HCT116 (cell line): Measurements from ENCODE around the gene ZCCHC17. TPM values are rescaled to one million over a fixed set of nuclear protein-coding genes. Genes with fewer than 3 reads are reported as not detected.

Experiments
- ATAC-seq: fragments of 200-7000 bp; cut with Tn5 transposase; 2 replicates; pipeline ENCODE4 v1.9.1; 2020; ENCODE audit warnings: mild to moderate bottlenecking, moderate library complexity
- BruUV-seq: library from RNA; stranded (reverse); fragments of 400-500 nt; replicated peaks from 2 replicates; lab custom pipeline; 2021; lab: Mats Ljungman, UMichigan
- CTCF ChIA-PET: fragments of 300-600 bp; sonication (Branson Sonifier 250); formaldehyde crosslinking; loops from one replicate; lab custom pipeline; 2021; ENCODE audit warnings: antibody characterized with exemption; lab: Charles Lee
- POLR2A ChIA-PET: fragments of 300-600, 350-600 bp; sonication (Branson Sonifier 250); formaldehyde crosslinking; loops from one replicate; lab custom pipeline; 2021; ENCODE audit warnings: antibody characterized with exemption; lab: Charles Lee
- RAD21 ChIA-PET, 2 experiments: fragments of 300-600 bp; sonication (Branson Sonifier 250); formaldehyde crosslinking; loops; one replicate each; lab custom pipeline; 2023; ENCODE audit warnings: low total read pairs in 2 of 2; ENCODE audit not compliant: uncharacterized antibody in 2 of 2, unreplicated experiment in 2 of 2, low non-redundant PET in 1 of 2; lab: Charles Lee
- DNase-seq: peaks from one replicate; pipeline ENCODE4 v3.0.0-alpha.2; 2010; ENCODE audit warnings: low read depth, low spot score
- H2AFZ ChIP-seq: fragments of 200-600 bp; shearing (Covaris generic), sonication (generic); 2 replicates; pipeline ENCODE4 v1.6.1; 2017; ENCODE audit warnings: low read depth, mixed run types, mixed read lengths, antibody characterized with exemption, low read length; ENCODE audit not compliant: poor library complexity, severe bottlenecking
- H3K27ac ChIP-seq: 2 replicates; pipeline ENCODE4 v1.5.1; 2012; ENCODE audit warnings: low read depth, low read length
- H3K27me3 ChIP-seq: fragments of 200-600 bp; sonication (generic); 2 replicates; pipeline ENCODE4 v1.6.1; 2016; ENCODE audit warnings: mixed run types, low read length, mixed read lengths; ENCODE audit not compliant: insufficient read depth
- H3K36me3 ChIP-seq, 2 experiments: fragments of 200-500 bp in 1 of 2; fragments of 200-600 bp in 1 of 2; sonication (Bioruptor generic) in 1 of 2; sonication (generic) in 1 of 2; 2 replicates each; pipeline versions ENCODE4 v1.5.1 to v1.6.1; 2014 to 2016; ENCODE audit warnings: low read length in 2 of 2, inconsistent platforms in 1 of 2, mixed read lengths in 1 of 2, mixed run types in 1 of 2; ENCODE audit not compliant: insufficient read depth in 2 of 2, control insufficient read depth in 1 of 2
- H3K4me1 ChIP-seq, 2 experiments: fragments of 200-600 bp in 1 of 2; sonication (generic) in 1 of 2; 2 replicates each; pipeline versions ENCODE4 v1.5.1 to v1.6.1; 2012 to 2017; ENCODE audit warnings: low read length in 2 of 2, inconsistent platforms in 1 of 2, mild to moderate bottlenecking in 1 of 2, mixed read lengths in 1 of 2, mixed run types in 1 of 2, moderate library complexity in 1 of 2; ENCODE audit not compliant: insufficient read depth in 2 of 2, control insufficient read depth in 1 of 2
- H3K4me2 ChIP-seq: fragments of 200-600 bp; sonication (generic); 2 replicates; pipeline ENCODE4 v1.6.1; 2017; ENCODE audit warnings: mixed run types, low read length, mixed read lengths
- H3K4me3 ChIP-seq, 2 experiments: fragments of 200-600 bp in 1 of 2; sonication (generic) in 1 of 2; replicated peaks in 1 of 2; 2 replicates each; pipeline ENCODE4 v1.5.1; 2011 to 2016; ENCODE audit warnings: low read length in 2 of 2, control low read depth in 1 of 2, low read depth in 1 of 2, mild to moderate bottlenecking in 1 of 2, mixed read lengths in 1 of 2, mixed run types in 1 of 2
- H3K79me2 ChIP-seq: fragments of 200-600 bp; sonication (generic); 2 replicates; pipeline ENCODE4 v1.6.1; 2017; ENCODE audit warnings: mild to moderate bottlenecking, mixed run types, low read length, moderate library complexity, mixed read lengths; ENCODE audit not compliant: insufficient read depth
- H3K9ac ChIP-seq: fragments of 200-600 bp; sonication (generic); 2 replicates; pipeline ENCODE4 v1.6.1; 2016; ENCODE audit warnings: low read length, mixed read lengths
- H3K9me2 ChIP-seq: fragments of 200-600 bp; sonication (generic), shearing (Covaris generic); 2 replicates; pipeline ENCODE4 v1.6.1; 2017; ENCODE audit warnings: mixed run types, mild to moderate bottlenecking, moderate library complexity; ENCODE audit not compliant: insufficient read depth
- H3K9me3 ChIP-seq, 2 experiments: fragments of 200-500 bp in 1 of 2; fragments of 200-600 bp in 1 of 2; sonication (Bioruptor generic) in 1 of 2; sonication (generic) in 1 of 2; 2 replicates each; pipeline ENCODE4 v1.6.1; 2014 to 2017; ENCODE audit warnings: low read length in 2 of 2, mixed read lengths in 2 of 2, inconsistent platforms in 1 of 2, low read depth in 1 of 2, mild to moderate bottlenecking in 1 of 2, mixed run types in 1 of 2, moderate library complexity in 1 of 2; ENCODE audit not compliant: control insufficient read depth in 1 of 2, insufficient read depth in 1 of 2
- H4K20me1 ChIP-seq: fragments of 200-600 bp; sonication (generic), shearing (Covaris generic); 2 replicates; pipeline ENCODE4 v1.6.1; 2017; ENCODE audit warnings: mixed run types, mild to moderate bottlenecking, moderate library complexity; ENCODE audit not compliant: insufficient read depth
- ATF3 ChIP-seq: IDR thresholded peaks from 2 replicates; pipeline ENCODE4 v1.6.1; 2012
- CTCF ChIP-seq, 3 experiments: fragments of 200-600 bp in 1 of 3; sonication (generic) in 1 of 3; IDR thresholded peaks in 2 of 3; conservative IDR thresholded peaks in 1 of 3; 2 replicates each; pipeline ENCODE4 v1.5.1; 2012 to 2017; ENCODE audit warnings: low read depth in 2 of 3, low read length in 2 of 3, antibody characterized with exemption in 1 of 3, borderline replicate concordance in 1 of 3, control low read depth in 1 of 3, mild to moderate bottlenecking in 1 of 3, mixed read lengths in 1 of 3, mixed run types in 1 of 3, moderate library complexity in 1 of 3; ENCODE audit not compliant: insufficient read depth in 1 of 3
- MAX ChIP-seq: IDR thresholded peaks from 2 replicates; pipeline ENCODE4 v1.6.1; 2012
- REST ChIP-seq: IDR thresholded peaks from 2 replicates; pipeline ENCODE4 v1.6.1; 2012; ENCODE audit warnings: low read depth
- SP1 ChIP-seq: IDR thresholded peaks from 2 replicates; pipeline ENCODE4 v1.6.1; 2012; ENCODE audit warnings: low read depth
- TCF7L2 ChIP-seq: IDR thresholded peaks from 2 replicates; pipeline ENCODE4 v1.7.0; 2011; ENCODE audit warnings: borderline replicate concordance, inconsistent platforms; ENCODE audit not compliant: insufficient read depth, insufficient read length; ENCODE audit errors: extremely low read depth
- ZBTB33 ChIP-seq: IDR thresholded peaks from 2 replicates; pipeline ENCODE4 v1.6.1; 2011; ENCODE audit warnings: mild to moderate bottlenecking, low read length, moderate library complexity; ENCODE audit not compliant: insufficient replicate concordance; ENCODE audit errors: extremely low read depth
- intact Hi-C: fragments of 100-400 bp; cut with micrococcal nuclease; formaldehyde crosslinking; loops from 2 replicates; pipeline ENCODE4 v1.10.0; 2022
- total RNA-seq: library from RNA; stranded (reverse); gene quantifications from one replicate; pipeline ENCODE4 v1.2.1, GENCODE V29; 2021; ENCODE audit not compliant: unreplicated experiment

ZCCHC17 gene
- total RNA-seq, 1 experiment from 2014 or later: 27.8 TPM

GRCh38 chr1:31399976-31400375 is 103.1 kb downstream of the ZCCHC17 start:
- no peaks in the 10 kb centered on the region for H3K9me3 ChIP-seq
- H3K4me2 ChIP-seq: no peak overlapping the region
- H3K79me2 ChIP-seq: no peaks in the 10 kb centered on the region
- no peak overlapping the region for H2AFZ ChIP-seq
- RAD21 ChIA-PET: no interaction called here
- H3K27me3 ChIP-seq: no peaks in the 10 kb centered on the region
- no peak for ATAC-seq
- H3K36me3 ChIP-seq: no peaks in the 10 kb centered on the region
- TF ChIP-seq SP1 (no peak), TCF7L2 (no peak), MAX (no peak)
- TF ChIP-seq, all 23 proteins: peak for 0
- ChIA-PET CTCF (interaction anchor here (1.4 kb wide), 1 partner anchor 149 kb away, joined by 3 read pairs; no protein-coding TSS in a partner anchor), POLR2A (no interaction called here)
- H3K27ac ChIP-seq: no peak overlapping the region
- no peaks in the 10 kb centered on the region for H4K20me1 ChIP-seq
- H3K4me1 ChIP-seq: peaks cover 2 to 35% of the 10 kb centered on the region in 2 experiments; a peak in 2 of 4 replicates
- no peak overlapping the region for H3K9ac ChIP-seq
- no peak for DNase-seq
- intact Hi-C loops: no loop called here
- H3K4me3 ChIP-seq: no peak overlapping the region
- H3K9me2 ChIP-seq: no peaks in the 10 kb centered on the region
- BruUV-seq: no TSS peak

GRCh38 chr1:31400393-31400792 is 103.6 kb downstream of the ZCCHC17 start:
- no TSS peak for BruUV-seq
- intact Hi-C loops: no loop called here
- no peaks in the 10 kb centered on the region for H4K20me1 ChIP-seq
- no peak overlapping the region for H3K27ac ChIP-seq
- no peaks in the 10 kb centered on the region for H3K27me3 ChIP-seq
- ChIA-PET RAD21 (no interaction called here), CTCF (interaction anchor here (1.4 kb wide), 1 partner anchor 149 kb away, joined by 3 read pairs; no protein-coding TSS in a partner anchor), POLR2A (no interaction called here)
- no peak for DNase-seq
- H3K4me3 ChIP-seq: no peak overlapping the region
- H3K9me3 ChIP-seq: no peaks in the 10 kb centered on the region
- H3K36me3 ChIP-seq: no peaks in the 10 kb centered on the region
- no peak overlapping the region for H3K9ac ChIP-seq
- no peak for ATAC-seq
- no peak for TF ChIP-seq CTCF (IDR thresholded peaks at IDR 0.05 in 2 of 3, conservative IDR thresholded peaks at IDR 0.05 in 1 of 3; ENCODE audit: borderline replicate concordance in 1 of 3, insufficient read depth in 1 of 3, low read depth in 2 of 3, low read length in 2 of 3)
- no peak for TF ChIP-seq REST
- no peak for TF ChIP-seq ATF3
- no peak for TF ChIP-seq ZBTB33
- no peaks in the 10 kb centered on the region for H3K79me2 ChIP-seq
- no peak overlapping the region for H3K4me2 ChIP-seq
- H2AFZ ChIP-seq: no peak overlapping the region
- H3K4me1 ChIP-seq: peaks cover 2 to 30% of the 10 kb centered on the region in 2 experiments; a peak in 2 of 4 replicates
- no peaks in the 10 kb centered on the region for H3K9me2 ChIP-seq
